CD4-positive, alpha-beta T cell treated with Interleukin-1 beta for 1 hour (primary cell): ENCODE measurements around the gene KIF16B.
"Not testable (repeated sequence)": the region's sequence is repeated elsewhere in the genome, so short reads cannot be mapped to it uniquely, and the experiment has no call there.

Source experiments
- DNase-seq, 2 donors: peaks; one replicate each; pipeline ENCODE4 v3.0.0-alpha.2; 2020 to 2022

KIF16B gene

GRCh38 chr20:16472045-16472872, 101.0 kb downstream of the KIF16B start:
- no peak for DNase-seq

- no peak for DNase-seq
These were observed 103.8 kb downstream of the KIF16B start for GRCh38 chr20:16469395-16469905.

GRCh38 chr20:16462711-16463110, 110.5 kb downstream of the KIF16B start:
- no peak for DNase-seq

GRCh38 chr20:16459019-16459700, 114.1 kb downstream of the KIF16B start:
- no peak for DNase-seq

- DNase-seq = no peak
These were observed 115.7 kb downstream of the KIF16B start for GRCh38 chr20:16457514-16457913.

- no peak for DNase-seq
These were observed 117.9 kb downstream of the KIF16B start for GRCh38 chr20:16455324-16455723.

GRCh38 chr20:16451982-16452381, 121.3 kb downstream of the KIF16B start:
- DNase-seq = no peak

GRCh38 chr20:16451001-16451400, 122.2 kb downstream of the KIF16B start:
- no peak for DNase-seq

GRCh38 chr20:16446991-16447390, 126.3 kb downstream of the KIF16B start:
- no peak for DNase-seq

- no peak for DNase-seq
These were observed 127.0 kb downstream of the KIF16B start for GRCh38 chr20:16446246-16446645.

GRCh38 chr20:16445482-16445881, 127.8 kb downstream of the KIF16B start:
- DNase-seq = no peak

GRCh38 chr20:16444057-16444777, 129.0 kb downstream of the KIF16B start:
- DNase-seq = no peak

- DNase-seq = no peak
These were observed 131.6 kb downstream of the KIF16B start for GRCh38 chr20:16441546-16442164.

- DNase-seq = no peak
These were observed 132.6 kb downstream of the KIF16B start for GRCh38 chr20:16440686-16441085.

GRCh38 chr20:16439540-16439939, 133.7 kb downstream of the KIF16B start:
- DNase-seq = not testable (repeated sequence)

GRCh38 chr20:16438100-16438499, 135.1 kb downstream of the KIF16B start:
- DNase-seq = no peak

GRCh38 chr20:16437387-16437996, 135.8 kb downstream of the KIF16B start:
- DNase-seq = no peak

GRCh38 chr20:16434062-16434664, 139.1 kb downstream of the KIF16B start:
- DNase-seq = peak; percentile 3 to 27

- DNase-seq = no peak
These were observed 140.0 kb downstream of the KIF16B start for GRCh38 chr20:16433293-16433580.

- DNase-seq = no peak
These were observed 140.6 kb downstream of the KIF16B start for GRCh38 chr20:16432466-16433292.

- DNase-seq = no peak
These were observed 145.1 kb downstream of the KIF16B start for GRCh38 chr20:16428112-16428511.
